Measurements from ENCODE around the gene PRKG2.

- TF ChIP-seq EGR1 (IDR thresholded peaks at IDR 0.05; ENCODE audit: low read depth in 2 of 2) (no peak), RAD21 (IDR thresholded peaks at IDR 0.05) (no peak), YY1 (IDR thresholded peaks at IDR 0.05) (no peak), GABPA (IDR thresholded peaks at IDR 0.05 in 1 of 2, conservative IDR thresholded peaks at IDR 0.05 in 1 of 2) (no peak), TAF1 (conservative IDR thresholded peaks at IDR 0.05) (no peak), ATF3 (IDR thresholded peaks at IDR 0.05) (no peak), RXRA (IDR thresholded peaks at IDR 0.05) (no peak)
- TF ChIP-seq, protein P1, sequence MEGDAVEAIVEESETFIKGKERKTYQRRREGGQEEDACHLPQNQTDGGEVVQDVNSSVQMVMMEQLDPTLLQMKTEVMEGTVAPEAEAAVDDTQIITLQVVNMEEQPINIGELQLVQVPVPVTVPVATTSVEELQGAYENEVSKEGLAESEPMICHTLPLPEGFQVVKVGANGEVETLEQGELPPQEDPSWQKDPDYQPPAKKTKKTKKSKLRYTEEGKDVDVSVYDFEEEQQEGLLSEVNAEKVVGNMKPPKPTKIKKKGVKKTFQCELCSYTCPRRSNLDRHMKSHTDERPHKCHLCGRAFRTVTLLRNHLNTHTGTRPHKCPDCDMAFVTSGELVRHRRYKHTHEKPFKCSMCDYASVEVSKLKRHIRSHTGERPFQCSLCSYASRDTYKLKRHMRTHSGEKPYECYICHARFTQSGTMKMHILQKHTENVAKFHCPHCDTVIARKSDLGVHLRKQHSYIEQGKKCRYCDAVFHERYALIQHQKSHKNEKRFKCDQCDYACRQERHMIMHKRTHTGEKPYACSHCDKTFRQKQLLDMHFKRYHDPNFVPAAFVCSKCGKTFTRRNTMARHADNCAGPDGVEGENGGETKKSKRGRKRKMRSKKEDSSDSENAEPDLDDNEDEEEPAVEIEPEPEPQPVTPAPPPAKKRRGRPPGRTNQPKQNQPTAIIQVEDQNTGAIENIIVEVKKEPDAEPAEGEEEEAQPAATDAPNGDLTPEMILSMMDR (IDR thresholded peaks at IDR 0.05; ENCODE audit: low read depth, low read length, missing input control): no peak
- TF ChIP-seq, protein P2, sequence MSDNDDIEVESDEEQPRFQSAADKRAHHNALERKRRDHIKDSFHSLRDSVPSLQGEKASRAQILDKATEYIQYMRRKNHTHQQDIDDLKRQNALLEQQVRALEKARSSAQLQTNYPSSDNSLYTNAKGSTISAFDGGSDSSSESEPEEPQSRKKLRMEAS (IDR thresholded peaks at IDR 0.05): no peak
These were observed 149.6 kb downstream of the PRKG2 start for GRCh38 chr4:81065446-81065845.
